ENCODE results near the gene MCHR2. TPM values are rescaled to one million over a fixed set of nuclear protein-coding genes. Genes with fewer than 3 reads are reported as not detected.

Gene MCHR2
- total RNA-seq, 6 experiments from 2014 or later = not detected

- H3K4me1 ChIP-seq = no peaks in the 10 kb centered on the region
- intact Hi-C loops (cut with DNase I) = no loop called here
Observed at GRCh38 chr6:99901596-99902384, 92.2 kb downstream of the MCHR2 start.

GRCh38 chr6:99894815-99895214 lies 99.2 kb downstream of the MCHR2 start:
- TF ChIP-seq CTCF (IDR thresholded peaks at IDR 0.05) (no peak), POLR2A (IDR thresholded peaks at IDR 0.05) (no peak)
- no peaks in the 10 kb centered on the region for H3K9me3 ChIP-seq
- intact Hi-C loops (cut with DNase I) = no loop called here
- H3K36me3 ChIP-seq = no peaks in the 10 kb centered on the region
- no peaks in the 10 kb centered on the region for H3K27me3 ChIP-seq
- H3K4me3 ChIP-seq = no peak overlapping the region
- no peaks in the 10 kb centered on the region for H3K4me1 ChIP-seq
- ATAC-seq = no peak
- 30% methylated on average over 3 of the region's 3 CpGs for WGBS (ENCODE audit: insufficient coverage, low coverage, low lambda C conversion rate, missing lambda C conversion rate)
- no peak for DNase-seq
- H3K27ac ChIP-seq = no peak overlapping the region

More at GRCh38 chr6:99901596-99902384, 92.2 kb downstream of the MCHR2 start:
- Histone ChIP-seq H3K27ac (no peak overlapping the region), H3K36me3 (no peaks in the 10 kb centered on the region), H3K27me3 (no peaks in the 10 kb centered on the region), H3K9me3 (no peaks in the 10 kb centered on the region), H3K4me3 (no peak overlapping the region)
- 43% methylated on average over 6 of the region's 6 CpGs for WGBS (ENCODE audit: insufficient coverage, low coverage, low lambda C conversion rate, missing lambda C conversion rate)
- DNase-seq = no peak
- no peak for ATAC-seq
- TF ChIP-seq POLR2A (IDR thresholded peaks at IDR 0.05) (no peak), CTCF (IDR thresholded peaks at IDR 0.05) (no peak)

- no peaks in the 10 kb centered on the region for H3K27me3 ChIP-seq
- H3K4me3 ChIP-seq = no peak overlapping the region
- TF ChIP-seq CTCF (IDR thresholded peaks at IDR 0.05) (no peak), POLR2A (IDR thresholded peaks at IDR 0.05) (no peak)
- no peaks in the 10 kb centered on the region for H3K4me1 ChIP-seq
- DNase-seq (no peak), ATAC-seq (no peak)
- H3K9me3 ChIP-seq = no peaks in the 10 kb centered on the region
- intact Hi-C loops (cut with DNase I) = no loop called here
- no peak overlapping the region for H3K27ac ChIP-seq
- H3K36me3 ChIP-seq = no peaks in the 10 kb centered on the region
Observed at GRCh38 chr6:99887066-99887465, 107.0 kb downstream of the MCHR2 start.

- Histone ChIP-seq H3K9me3 (no peaks in the 10 kb centered on the region), H3K36me3 (no peaks in the 10 kb centered on the region), H3K27me3 (no peaks in the 10 kb centered on the region), H3K27ac (no peak overlapping the region), H3K4me3 (no peak overlapping the region), H3K4me1 (no peaks in the 10 kb centered on the region)
- ATAC-seq (no peak), DNase-seq (no peak)
- WGBS (ENCODE audit: insufficient coverage, low coverage, low lambda C conversion rate, missing lambda C conversion rate) = 34% methylated on average over 3 of the region's 3 CpGs
- TF ChIP-seq CTCF (IDR thresholded peaks at IDR 0.05) (no peak), POLR2A (IDR thresholded peaks at IDR 0.05) (no peak)
- intact Hi-C loops (cut with DNase I) = no loop called here
Observed at GRCh38 chr6:99885051-99885450, 109.0 kb downstream of the MCHR2 start.
